HuH-7 (cell line): Measurements from ENCODE around the gene VASH2.
A peak's percentile ranks its signal among the peaks of the same experiment; 100 is the strongest.
"Not testable (repeated sequence)": the region's sequence is repeated elsewhere in the genome, so short reads cannot be mapped to it uniquely, and the experiment has no call there.

Experiments used
- DNase-seq: peaks from one replicate; pipeline ENCODE4 v3.0.0; 2011; ENCODE audit warnings: low spot score

Gene VASH2

DNA sequence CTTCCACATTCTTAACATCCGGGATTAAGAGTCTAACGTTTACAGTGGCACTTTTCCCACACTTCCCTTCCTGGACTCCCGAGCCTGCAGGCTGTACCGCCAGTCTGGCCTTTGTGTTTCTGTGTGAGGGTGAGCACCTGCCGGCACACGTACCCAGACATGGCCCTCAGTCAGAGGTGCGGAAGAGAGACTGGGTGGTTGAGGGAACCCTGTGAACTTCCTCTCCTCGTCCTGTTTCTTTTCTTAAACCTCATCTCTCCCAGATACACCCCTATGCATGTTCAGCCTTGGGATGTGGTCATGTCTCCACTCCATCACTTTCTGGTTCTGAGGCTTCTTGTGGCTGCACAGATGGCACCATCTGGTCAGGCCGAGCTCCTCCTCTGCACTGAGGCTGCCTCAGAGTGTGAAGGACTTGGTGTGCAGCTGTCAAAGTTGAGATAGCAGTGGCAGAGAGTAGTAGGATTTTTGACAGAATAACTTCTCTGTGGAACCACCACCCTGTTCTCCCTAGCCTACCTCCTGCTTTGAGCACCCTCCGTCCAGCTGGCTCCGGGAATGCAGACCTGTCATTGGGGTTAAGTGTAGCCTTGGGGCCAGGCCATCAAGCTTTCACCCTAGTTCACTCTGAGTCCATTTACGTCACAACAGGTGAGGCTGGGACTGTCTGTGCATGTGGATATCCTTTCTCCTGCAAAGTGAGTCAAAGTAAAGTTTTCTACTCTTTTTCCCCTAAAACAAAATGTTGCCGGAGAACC, 31.4 kb downstream of the VASH2 start:
- DNase-seq = no peak

DNA sequence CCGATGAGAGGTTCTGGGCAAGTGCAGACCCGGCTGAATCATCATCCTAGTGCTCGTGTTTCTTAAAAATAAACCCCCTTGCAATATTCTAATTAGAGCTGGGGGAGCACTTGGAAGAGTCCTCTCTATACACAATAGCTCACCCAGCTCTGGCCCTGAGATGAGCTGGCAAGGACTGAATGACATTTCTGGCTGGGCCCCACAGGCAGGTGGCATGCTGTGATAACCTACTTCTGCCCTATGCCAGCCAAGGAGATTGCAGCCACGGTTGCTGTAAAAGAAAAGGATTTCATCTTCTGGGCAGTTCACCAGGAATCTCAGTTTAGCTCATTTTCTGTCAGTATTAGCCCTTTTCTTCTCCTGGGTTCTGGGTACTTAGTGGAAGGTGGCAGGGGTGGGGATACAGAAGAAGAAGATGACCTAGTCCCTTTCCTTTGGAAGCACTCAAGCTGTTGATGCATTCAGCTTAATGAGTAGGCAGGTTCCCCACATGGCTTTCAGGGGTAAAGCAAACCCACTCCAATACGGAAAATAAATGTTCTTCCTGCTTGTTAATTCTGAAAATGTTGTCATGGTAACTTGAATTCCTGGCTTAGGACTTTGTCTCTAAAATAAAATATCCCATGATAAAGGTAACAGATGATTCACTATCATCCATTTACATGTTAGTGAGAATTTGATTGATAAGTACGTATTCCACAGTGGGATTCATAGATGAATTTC, 32.2 kb downstream of the VASH2 start:
- DNase-seq = no peak

DNA sequence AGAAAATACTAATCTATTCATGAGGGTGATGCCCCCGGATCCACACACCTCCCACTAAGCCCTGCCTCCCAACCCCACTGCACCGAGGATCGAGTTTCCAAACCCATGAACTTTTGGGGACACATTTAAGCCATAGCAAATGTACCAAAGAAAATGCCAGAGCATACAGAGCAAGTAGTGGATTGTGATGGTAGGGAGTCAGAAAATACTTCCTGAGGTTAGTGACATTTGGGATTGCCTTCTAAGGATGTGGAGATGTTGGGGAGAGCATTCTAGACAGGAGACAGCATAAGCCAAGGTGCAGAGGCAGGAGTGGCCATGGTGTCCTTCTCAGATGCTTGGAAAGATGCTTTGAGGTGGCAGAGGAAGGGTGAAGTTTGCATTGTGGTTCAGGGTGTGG, 33.1 kb downstream of the VASH2 start:
- DNase-seq = no peak

DNA sequence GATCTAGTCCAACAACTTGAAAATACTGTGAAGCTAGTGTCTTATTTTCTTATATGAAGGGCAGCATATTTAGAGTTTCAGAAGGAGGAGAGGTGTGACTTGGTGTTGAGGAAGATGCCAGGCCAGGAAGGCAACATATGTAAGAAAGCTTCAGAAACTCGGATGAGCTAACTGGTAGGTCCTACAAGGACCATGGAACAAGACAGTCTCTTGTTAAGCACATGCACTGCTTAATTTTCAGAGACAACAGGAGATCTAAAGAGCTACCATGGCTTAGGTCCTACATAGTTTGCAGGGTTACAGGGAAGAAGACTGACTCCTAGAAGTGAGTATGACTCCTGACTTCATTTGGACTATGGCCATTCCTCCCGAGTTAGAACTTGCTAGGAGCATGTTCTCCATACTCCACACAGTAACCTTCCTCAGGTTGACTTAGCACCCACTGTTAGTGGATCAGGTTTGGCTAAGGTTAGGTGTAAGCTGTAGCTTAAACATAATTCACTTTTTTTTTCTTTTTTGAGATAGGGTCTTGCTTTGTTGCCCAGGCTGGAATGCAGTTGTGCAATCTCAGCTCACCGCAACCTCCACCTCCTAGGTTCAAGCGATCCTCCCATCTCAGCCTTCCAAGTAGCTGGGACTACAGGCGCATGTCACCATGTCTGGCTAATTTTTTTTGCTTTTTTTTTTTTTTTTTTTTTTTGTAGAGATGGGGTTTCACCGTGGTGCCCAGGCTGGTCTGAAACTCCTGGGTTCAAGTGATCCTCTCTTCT, 34.4 kb downstream of the VASH2 start:
- no peak for DNase-seq

DNA sequence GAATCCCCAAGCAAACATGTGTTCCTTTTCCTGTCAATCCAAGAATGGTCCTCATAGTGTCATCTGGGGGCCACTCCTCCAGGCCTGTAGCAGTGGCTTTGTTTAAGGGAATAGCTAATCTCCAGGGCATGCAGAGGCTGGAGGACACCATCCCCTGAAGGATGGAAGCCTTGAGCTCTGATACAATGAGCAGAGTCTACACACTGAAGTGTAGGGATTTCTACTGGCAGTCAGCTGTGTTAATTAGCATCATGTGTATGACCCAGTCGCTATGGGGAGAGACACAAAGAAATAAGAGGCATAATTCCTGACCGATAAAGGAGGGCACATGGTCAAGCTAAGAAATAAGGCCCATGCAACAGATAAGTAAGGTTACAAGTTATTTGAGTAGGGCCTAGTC, 36.2 kb downstream of the VASH2 start:
- no peak for DNase-seq

DNA sequence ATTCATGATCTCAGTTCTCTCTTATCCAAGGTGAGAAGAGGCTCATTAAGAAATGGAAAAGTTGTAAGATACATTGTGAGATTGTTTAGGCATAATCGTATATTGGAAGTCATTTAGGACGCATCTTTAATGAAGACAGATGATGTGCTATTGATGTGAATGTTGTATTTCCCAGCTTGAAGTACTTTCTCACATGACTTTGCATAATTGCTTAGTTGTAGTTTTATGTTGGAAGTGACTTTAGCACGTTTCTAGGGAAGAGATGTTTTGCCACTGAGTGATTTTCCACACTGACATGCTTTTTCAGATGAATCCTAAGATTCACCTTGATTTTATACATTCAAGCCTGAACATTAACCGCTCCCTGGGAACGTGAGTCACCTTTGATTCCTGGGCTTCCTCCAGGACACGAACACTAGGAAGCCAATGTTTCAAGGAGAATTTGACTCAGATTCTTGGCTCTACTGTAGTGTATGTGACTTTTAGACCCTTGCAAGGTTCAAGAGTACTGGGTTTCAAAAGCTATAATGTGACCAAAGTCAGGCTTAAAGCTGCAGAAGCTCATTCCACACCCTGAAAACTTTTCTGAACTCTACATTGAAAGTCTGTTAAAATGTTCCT, 37.5 kb downstream of the VASH2 start:
- DNase-seq = no peak

DNA sequence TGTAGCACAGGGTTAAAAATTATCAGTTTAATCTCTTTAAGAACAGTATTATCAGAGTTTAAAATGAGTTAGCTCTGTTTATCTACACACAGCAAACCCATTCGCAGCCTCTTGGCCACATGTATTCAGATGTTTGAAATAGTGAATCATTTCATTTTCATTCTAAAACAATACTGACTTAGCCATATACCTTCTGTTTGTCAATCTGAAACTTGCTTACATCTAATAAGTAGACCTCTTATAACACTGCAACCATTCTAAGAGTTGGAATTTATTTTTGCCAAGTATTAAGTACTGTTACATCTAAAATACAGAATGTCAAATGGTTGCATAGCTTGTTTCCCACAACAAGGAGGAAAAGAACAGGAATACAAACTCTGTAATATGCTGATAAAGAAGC, 39.9 kb downstream of the VASH2 start:
- no peak for DNase-seq

DNA sequence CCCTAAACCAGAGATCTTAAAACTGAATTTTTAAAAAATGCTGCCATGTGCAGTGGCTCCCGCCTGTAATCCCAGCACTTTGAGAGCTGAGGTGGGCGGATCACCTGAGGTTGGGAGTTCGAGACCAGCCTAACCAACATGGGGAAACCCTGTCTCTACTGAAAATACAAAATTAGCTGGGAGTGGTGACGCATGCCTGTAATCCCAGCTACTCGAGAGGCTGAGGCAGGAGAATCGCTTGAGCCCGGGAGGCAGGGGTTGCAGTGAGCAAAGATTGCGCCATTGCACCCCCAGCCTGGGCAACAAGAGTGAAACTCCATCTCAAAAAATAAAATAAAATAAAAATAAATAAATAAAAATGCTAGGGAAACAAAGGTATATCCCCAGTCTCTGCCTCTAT, 43.6 kb downstream of the VASH2 start:
- DNase-seq = not testable (repeated sequence)

DNA sequence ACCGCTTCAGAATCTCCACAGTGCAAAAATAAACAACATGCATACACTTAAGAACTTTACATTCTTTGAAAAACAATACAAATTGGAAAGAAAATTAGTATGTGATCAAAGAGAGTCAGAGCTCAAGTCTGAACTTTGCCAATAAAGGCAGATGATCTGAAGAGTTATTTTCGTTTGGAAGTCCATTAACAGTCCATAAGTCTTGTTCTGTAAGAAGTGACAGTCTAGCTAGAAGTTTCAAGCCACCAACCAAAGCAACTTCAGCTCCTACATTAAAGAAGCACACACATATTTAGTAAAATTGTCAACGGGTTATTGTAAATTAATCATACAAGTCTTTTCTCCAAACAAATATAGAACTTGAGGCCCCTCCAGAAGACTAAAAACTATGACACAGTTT, 44.6 kb downstream of the VASH2 start:
- no peak for DNase-seq

DNA sequence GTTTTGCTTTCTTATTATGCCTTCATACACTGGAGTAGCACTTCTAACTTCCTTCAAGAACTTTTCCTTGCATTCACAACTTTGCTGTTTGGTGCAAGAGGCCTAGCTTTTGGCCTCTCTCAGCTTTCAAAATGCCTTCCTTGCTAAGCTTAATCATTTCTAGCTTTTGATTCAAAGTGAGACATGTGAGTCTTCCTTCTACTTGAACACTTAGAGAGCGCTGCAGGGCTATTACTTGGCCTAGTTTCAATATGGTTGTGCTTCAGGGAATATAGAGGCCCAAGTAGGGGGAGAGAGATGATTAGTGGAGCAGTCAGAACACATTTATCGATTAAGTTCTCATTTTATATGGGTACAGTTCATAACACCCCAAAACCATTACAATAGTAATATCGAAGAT, 52.9 kb downstream of the VASH2 start:
- DNase-seq = no peak

DNA sequence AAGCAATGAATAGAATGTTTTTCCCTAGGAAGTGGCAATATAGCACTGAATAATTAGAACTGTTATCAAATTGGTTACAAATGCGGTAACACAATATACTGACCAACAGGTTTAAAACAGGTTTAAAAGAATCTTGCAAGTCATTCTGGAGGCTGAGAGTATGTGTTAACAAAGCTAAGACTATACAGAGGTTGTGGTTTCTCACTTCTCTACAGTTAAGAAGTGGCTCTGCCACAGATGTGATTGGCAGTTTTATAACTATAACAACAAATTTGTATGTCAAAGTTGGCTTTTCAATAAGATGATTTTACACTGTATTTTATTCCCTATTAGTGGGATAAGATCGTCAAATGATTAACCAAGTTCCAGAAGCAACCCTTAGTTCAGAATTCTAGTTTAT, 58.2 kb downstream of the VASH2 start:
- no peak for DNase-seq

DNA sequence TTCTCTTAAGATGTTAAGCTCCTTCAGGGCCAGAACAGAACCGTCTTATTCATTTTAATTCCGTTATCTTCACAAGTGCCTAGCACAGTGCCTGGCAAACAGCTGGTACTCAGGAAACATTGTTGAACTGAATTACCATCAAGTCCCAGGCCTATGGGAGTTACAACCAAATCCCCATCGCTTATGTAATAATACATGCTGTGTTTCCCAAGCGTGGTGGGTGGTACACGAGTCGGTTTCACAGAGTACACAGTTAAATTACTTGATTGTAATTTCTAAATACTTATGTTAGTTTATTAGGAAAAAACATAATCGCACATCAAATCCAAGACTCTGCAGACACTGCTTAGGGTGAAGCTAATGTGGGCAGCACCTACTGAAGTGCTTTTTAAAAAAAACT, 64.3 kb downstream of the VASH2 start:
- DNase-seq = peak; percentile 15

DNA sequence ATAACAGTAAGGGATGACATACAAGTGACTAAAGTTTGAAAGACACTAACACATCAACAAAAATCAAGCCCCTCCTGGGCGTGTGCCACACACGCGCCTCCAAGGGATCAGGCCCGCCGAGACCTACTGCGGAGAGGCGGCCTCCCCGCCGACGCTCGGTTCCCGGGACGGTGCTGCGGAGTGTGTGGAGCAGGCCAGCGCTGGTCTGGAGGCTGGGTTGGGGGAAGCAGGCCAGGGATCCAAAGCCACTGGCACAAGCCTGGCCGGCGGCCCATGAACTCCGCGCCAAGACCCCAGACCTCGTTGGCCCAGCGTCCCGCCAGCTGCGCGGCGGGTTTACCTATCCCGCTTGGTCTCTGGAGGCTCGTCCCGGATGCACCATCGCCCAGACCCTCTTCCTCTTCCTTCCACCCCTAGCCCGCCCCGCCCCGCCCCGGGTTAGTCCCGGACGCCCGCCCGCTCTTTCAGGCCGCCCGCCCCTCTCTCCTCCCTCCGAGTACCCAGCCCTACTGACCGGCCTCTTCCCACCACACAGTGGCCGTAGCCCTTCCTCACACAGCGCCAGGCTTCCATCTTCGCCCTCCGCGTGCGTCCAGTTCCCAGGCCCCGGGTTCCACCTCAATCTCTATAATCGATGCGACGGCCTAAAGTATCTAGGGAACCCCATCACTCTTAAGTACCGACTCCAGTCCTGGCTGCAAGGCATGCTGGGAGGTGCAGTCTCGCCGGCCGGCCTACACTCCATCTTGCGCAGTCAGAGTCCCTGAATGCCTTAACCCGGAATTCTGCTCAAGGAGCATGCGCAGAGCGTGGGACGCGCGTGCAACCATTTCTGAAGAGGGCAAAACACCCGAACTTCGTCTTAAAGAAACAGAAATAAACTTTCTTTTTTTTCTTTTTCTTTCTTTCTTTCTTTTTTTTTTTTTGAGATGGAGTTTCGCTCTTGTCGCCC, 65.0 kb downstream of the VASH2 start, which contains the start of gene ANGEL2:
Gene ANGEL2 (minus strand): TSS at position 769 of the 952 bp plus-strand sequence. CDS start 196 bp downstream, at position 573.
- DNase-seq = peak; percentile 86

DNA sequence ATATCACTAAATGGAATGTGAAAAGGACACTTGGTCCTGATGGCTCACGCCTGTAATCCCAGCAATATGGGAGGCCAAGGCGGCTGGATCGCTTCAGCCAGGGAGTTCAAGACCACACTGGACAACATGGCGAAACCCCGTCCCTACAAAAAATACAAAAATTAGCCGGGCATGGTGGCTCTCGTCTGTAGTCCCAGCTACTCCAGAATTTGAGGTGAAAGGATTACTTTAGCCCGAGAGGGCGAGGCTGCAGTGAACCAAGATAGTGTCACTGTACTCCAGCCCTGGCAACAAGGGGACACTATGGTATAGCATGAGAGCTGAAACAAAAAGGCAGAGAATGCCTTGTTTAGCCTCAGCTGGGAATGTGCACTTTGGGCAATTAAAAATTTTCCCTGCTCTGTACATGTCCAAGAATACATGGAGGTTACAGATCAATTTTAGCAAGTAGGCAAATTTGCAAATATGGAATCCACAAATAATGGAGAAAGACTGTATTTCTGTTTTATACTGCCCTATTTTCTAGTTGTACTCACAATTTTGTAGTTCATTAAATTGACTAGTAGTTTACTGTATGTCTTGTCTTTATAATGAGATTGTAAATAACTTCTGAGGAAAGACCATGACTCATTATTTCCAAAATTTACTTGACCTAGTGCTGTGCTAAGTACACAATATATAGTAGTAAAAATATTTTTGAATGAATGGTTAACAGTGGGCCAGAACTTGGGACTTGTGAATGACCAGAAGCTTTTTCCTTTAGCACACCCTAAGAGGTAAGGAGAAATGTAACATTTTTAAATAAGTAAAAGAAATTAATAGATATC, 67.3 kb downstream of the VASH2 start:
- no peak for DNase-seq

DNA sequence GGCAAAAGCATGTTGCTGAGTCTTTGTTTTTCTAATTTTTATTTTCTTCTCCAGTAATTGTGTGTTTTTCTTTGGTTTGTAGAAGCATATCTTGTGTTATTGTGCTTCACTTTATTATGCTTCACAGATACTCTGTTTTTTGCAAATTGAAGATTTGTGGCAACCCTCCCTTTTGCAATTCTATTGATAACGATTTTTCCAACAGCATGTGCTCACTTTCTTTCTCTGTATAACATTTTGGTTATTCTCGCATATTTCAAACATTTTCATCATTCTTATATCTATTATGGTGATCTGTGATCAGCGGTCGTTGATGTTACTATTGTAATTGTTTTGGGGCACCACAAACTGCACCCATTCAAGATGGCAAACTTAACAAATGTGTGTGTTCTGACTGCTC, 69.1 kb downstream of the VASH2 start:
- DNase-seq = no peak

DNA sequence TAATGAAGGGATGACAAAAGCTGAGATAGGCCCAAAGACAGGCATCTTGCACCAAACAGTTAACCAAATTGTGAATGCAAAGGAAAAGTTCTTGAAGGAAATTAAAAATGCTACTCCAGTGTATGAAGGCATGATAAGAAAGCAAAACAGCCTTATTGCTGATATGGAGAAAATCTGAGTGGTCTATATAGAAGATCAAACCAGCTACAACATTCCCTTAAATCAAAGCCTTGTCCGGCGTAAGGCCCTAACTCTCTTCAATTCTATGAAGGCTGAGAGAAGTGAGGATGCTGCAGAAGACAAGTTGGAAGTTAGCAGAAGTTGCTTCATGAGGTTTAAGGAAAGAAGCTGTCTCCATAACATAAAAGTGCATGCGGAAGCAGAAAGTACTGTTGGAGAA, 69.7 kb downstream of the VASH2 start:
- DNase-seq = no peak

DNA sequence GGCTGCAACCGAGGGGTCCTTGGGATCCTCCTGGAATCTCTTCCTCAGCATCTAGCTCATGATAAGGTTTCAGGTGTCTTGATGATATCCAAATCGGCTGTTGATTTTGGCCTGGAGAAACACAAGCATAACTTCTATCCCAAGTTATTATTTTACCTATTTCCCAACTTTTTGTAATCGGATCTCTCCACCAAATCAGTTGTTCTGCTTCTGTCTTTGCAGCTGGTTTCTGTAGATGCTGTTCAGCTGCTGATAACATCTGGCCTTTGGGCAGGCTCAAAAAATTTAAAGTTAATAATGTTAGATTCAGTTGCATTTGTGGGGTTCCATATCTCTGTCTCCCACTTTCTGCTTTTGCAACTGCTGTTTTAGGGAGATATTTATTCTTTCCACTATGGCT, 76.7 kb downstream of the VASH2 start:
- DNase-seq = not testable (repeated sequence)

DNA sequence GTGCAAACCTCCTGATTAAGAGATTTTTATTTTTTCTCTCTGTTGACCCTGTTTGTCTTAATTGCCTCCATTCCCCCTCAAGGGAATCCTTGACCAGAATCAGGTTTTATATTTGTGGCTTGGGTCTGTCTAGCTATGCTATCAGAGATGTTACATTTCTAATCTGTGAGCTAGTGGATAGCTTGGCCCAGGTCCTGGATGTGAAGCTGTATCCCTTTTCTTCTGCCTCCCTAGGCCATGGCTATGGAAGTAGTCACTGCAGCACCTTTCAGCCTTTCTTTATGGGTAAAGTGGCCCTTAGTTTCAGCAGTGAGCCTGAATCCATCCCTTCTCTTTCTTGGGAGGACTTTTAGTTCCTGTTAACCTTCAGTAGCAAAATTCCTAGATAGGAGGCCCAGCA, 82.3 kb downstream of the VASH2 start:
- DNase-seq = no peak

DNA sequence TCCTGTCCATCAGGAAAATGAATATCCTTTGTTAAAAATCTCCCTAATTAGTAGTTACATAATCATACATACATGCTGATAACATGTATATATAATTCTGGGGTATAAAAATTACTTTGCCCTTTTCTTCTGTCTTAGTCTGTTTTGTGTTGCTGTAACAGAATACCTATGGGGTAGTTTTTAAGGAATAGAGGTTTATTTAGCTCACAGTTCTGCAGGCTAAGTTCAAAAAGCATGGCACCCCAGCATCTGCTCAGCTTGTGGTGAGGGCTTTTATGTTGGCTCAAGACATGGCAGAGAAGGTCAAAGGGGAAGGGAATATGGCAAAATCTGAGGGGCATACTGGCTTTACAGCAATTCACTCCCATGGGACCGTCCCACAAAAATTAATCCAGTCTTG, 84.4 kb downstream of the VASH2 start:
- DNase-seq = no peak

DNA sequence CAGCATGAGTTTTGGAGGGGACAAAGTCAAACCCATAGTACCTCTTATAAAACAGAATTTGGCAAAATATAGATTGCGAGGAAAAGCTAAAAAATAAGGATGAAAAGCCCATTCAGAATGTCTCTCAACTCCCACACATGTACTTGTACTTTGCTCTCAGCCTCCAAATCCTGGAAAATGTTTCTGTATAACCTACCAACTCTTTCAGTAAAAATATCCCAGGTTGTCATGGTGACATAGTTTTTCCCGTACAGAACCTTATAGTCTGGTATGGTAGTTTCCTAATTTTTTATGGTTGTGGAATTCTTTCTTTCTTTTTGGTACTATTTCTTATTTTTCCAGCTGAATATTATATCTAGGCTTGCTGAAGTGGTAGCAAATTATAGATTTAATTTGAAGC, 85.2 kb downstream of the VASH2 start:
- DNase-seq = no peak
